GM23338 (cell line): ENCODE results near the gene EYS. TPM values are rescaled to one million over a fixed set of nuclear protein-coding genes. Genes with fewer than 3 reads are reported as not detected.

Source experiments
- ATAC-seq: fragments of 200-7000 bp; cut with Tn5 transposase; 3 replicates; pipeline ENCODE4 v1.9.1; 2020
- DNase-seq: peaks from one replicate; pipeline ENCODE4 v3.0.0-alpha.2; 2015; ENCODE audit warnings: low spot score
- H2AFZ ChIP-seq: fragments of 200-600 bp; sonication (generic); 2 replicates; pipeline ENCODE4 v1.8.0; 2016; ENCODE audit warnings: antibody characterized with exemption, mild to moderate bottlenecking, moderate library complexity
- H3F3A ChIP-seq: fragments of 200-600 bp; sonication (generic); replicated peaks from 2 replicates; pipeline ENCODE4 v1.8.0; 2017; ENCODE audit warnings: antibody characterized with exemption, mixed run types, low read depth
- H3K27ac ChIP-seq: fragments of 200-600 bp; sonication (generic); 2 replicates; pipeline ENCODE4 v1.6.1; 2016; ENCODE audit warnings: low read depth
- H3K27me3 ChIP-seq: fragments of 200-600 bp; sonication (generic); 2 replicates; pipeline ENCODE4 v1.8.0; 2016; ENCODE audit warnings: mild to moderate bottlenecking, mixed run types, moderate library complexity; ENCODE audit not compliant: insufficient read depth
- H3K36me3 ChIP-seq: fragments of 200-600 bp; sonication (generic); 2 replicates; pipeline ENCODE4 v1.8.0; 2016; ENCODE audit warnings: mild to moderate bottlenecking; ENCODE audit not compliant: insufficient read depth
- H3K4me1 ChIP-seq: fragments of 200-600 bp; sonication (generic); 2 replicates; pipeline ENCODE4 v1.8.0; 2016; ENCODE audit warnings: mild to moderate bottlenecking, moderate library complexity; ENCODE audit not compliant: insufficient read depth
- H3K4me2 ChIP-seq: fragments of 200-600 bp; sonication (generic); 2 replicates; pipeline ENCODE4 v1.7.1; 2017; ENCODE audit warnings: mixed run types
- H3K4me3 ChIP-seq: fragments of 200-600 bp; sonication (generic); 2 replicates; pipeline ENCODE4 v1.6.1; 2016; ENCODE audit warnings: mixed run types
- H3K79me2 ChIP-seq: fragments of 200-600 bp; sonication (generic); replicated peaks from 2 replicates; pipeline ENCODE4 v1.8.0; 2017; ENCODE audit warnings: mild to moderate bottlenecking; ENCODE audit not compliant: insufficient read depth
- H3K9me2 ChIP-seq: fragments of 200-600 bp; sonication (generic); 2 replicates; pipeline ENCODE4 v1.8.0; 2017; ENCODE audit not compliant: insufficient read depth
- H4K20me1 ChIP-seq: fragments of 200-600 bp; sonication (generic); replicated peaks from 2 replicates; pipeline ENCODE4 v1.8.0; 2017; ENCODE audit warnings: mild to moderate bottlenecking; ENCODE audit not compliant: insufficient read depth
- H3K27ac Mint-ChIP-seq: 2 replicates; pipeline ENCODE4 v1.8.0; 2020; ENCODE audit warnings: inconsistent platforms, mild to moderate bottlenecking, moderate library complexity, mixed read lengths
- H3K27me3 Mint-ChIP-seq: 3 replicates; pipeline ENCODE4 v1.8.0; 2022; ENCODE audit warnings: low read depth, mild to moderate bottlenecking, moderate library complexity, mixed read lengths, inconsistent platforms; ENCODE audit not compliant: insufficient read depth, poor library complexity
- H3K36me3 Mint-ChIP-seq: 3 replicates; pipeline ENCODE4 v1.8.0; 2021; ENCODE audit warnings: low read depth, mild to moderate bottlenecking, inconsistent platforms, moderate library complexity, mixed read lengths
- H3K4me1 Mint-ChIP-seq: 3 replicates; pipeline ENCODE4 v1.8.0; 2020; ENCODE audit warnings: mild to moderate bottlenecking, inconsistent platforms, mixed read lengths
- H3K4me3 Mint-ChIP-seq: 3 replicates; pipeline ENCODE4 v1.8.0; 2021; ENCODE audit warnings: moderate library complexity, mild to moderate bottlenecking, inconsistent platforms, mixed read lengths
- H3K9me3 Mint-ChIP-seq: 3 replicates; pipeline ENCODE4 v1.8.0; 2020; ENCODE audit warnings: moderate library complexity, mild to moderate bottlenecking, inconsistent platforms, mixed read lengths
- CREB1 ChIP-seq: fragments of 250-450 bp; sonication (Bioruptor Pico); IDR thresholded peaks from 2 replicates; pipeline ENCODE4 v1.5.0; 2020; ENCODE audit warnings: low read depth, mild to moderate bottlenecking, moderate library complexity
- CTCF ChIP-seq, 2 experiments: fragments of 200-600 bp in 1 of 2; sonication (generic) in 1 of 2; conservative IDR thresholded peaks; 2 replicates each; pipeline versions ENCODE4 v1.5.1 to v1.6.1; 2016 to 2017; ENCODE audit warnings: antibody characterized with exemption in 2 of 2, low read depth in 2 of 2, mild to moderate bottlenecking in 2 of 2, moderate library complexity in 1 of 2
- ETS1 ChIP-seq: IDR thresholded peaks from 2 replicates; pipeline ENCODE4 v1.6.1; 2016; ENCODE audit warnings: antibody characterized with exemption
- EZH2 ChIP-seq: fragments of 200-600 bp; sonication (generic); IDR thresholded peaks from one replicate; pipeline ENCODE4 v1.8.0; 2017; ENCODE audit warnings: antibody characterized with exemption, mild to moderate bottlenecking, low read depth; ENCODE audit not compliant: unreplicated experiment
- EZH2phosphoT487 ChIP-seq: fragments of 200-600 bp; sonication (generic); IDR thresholded peaks from one replicate; pipeline ENCODE4 v1.8.1; 2018; ENCODE audit warnings: antibody characterized with exemption; ENCODE audit not compliant: unreplicated experiment
- JUNB ChIP-seq: IDR thresholded peaks from one replicate; pipeline ENCODE4 v1.6.1; 2016; ENCODE audit warnings: antibody characterized with exemption; ENCODE audit not compliant: unreplicated experiment
- POLR2AphosphoS5 ChIP-seq: IDR thresholded peaks from 2 replicates; pipeline ENCODE4 v1.6.1; 2016; ENCODE audit warnings: antibody characterized with exemption, low read depth
- REST ChIP-seq: IDR thresholded peaks from one replicate; pipeline ENCODE4 v1.6.1; 2018; ENCODE audit warnings: antibody characterized with exemption; ENCODE audit not compliant: unreplicated experiment
- STAT1 ChIP-seq: IDR thresholded peaks from one replicate; pipeline ENCODE4 v1.6.1; 2016; ENCODE audit warnings: antibody characterized with exemption; ENCODE audit not compliant: unreplicated experiment
- ZNF114 ChIP-seq: fragments of 250-450 bp; sonication (Bioruptor Pico); IDR thresholded peaks from 2 replicates; pipeline ENCODE4 v1.5.0; 2020; ENCODE audit warnings: mild to moderate bottlenecking, moderate library complexity
- ZNF331 ChIP-seq: fragments of 250-450 bp; sonication (Bioruptor Pico); IDR thresholded peaks from 2 replicates; pipeline ENCODE4 v1.5.0; 2020; ENCODE audit warnings: low read depth, mild to moderate bottlenecking, moderate library complexity
- ZNF462 ChIP-seq: fragments of 250-450 bp; sonication (Bioruptor Pico); IDR thresholded peaks from 2 replicates; pipeline ENCODE4 v1.5.0; 2020; ENCODE audit warnings: mild to moderate bottlenecking, moderate library complexity
- polyA plus RNA-seq: library from polyadenylated mRNA; unstranded; fragments of >200 nt; fragmentation: Nextera tagmentation; extraction: Ambion mirVana; gene quantifications from 2 replicates; pipeline ENCODE4 v1.2.1, GENCODE V29; 2016
- total RNA-seq: library from RNA; depleted of rRNA; stranded (reverse); fragments of >200 nt; shearing (Covaris generic); gene quantifications from 2 replicates; pipeline ENCODE4 v1.2.3, GENCODE V29; 2014

The EYS gene
- total and polyA plus RNA-seq, 2 experiments from 2014 or later, result 0.38 to 0.52 TPM

GRCh38 chr6:63673692-63674091 is 2033.3 kb downstream of the EYS start (continued):
- no peak for TF ChIP-seq CREB1 (CRISPR knock-in tag)
- TF ChIP-seq POLR2AphosphoS5, result no peak
- TF ChIP-seq CTCF (conservative IDR thresholded peaks at IDR 0.05; ENCODE audit: low read depth in 2 of 2), result no peak
- no peak for TF ChIP-seq ZNF114 (CRISPR knock-in tag)
- TF ChIP-seq EZH2phosphoT487, result no peak
- no peak for TF ChIP-seq ETS1
- no peak for TF ChIP-seq EZH2
- no peak for TF ChIP-seq STAT1
- no peak for TF ChIP-seq JUNB

GRCh38 chr6:63672582-63673129 is 2034.4 kb downstream of the EYS start:
- Histone ChIP-seq H3K79me2 (peaks cover 100% of the 10 kb centered on the region), H3K36me3 (no peaks in the 10 kb centered on the region), H3K4me1 (peaks cover 46% of the 10 kb centered on the region), H3F3A (no peaks in the 10 kb centered on the region), H2AFZ (no peak overlapping the region), H3K4me3 (no peak overlapping the region), H4K20me1 (peaks cover 30% of the 10 kb centered on the region), H3K27ac (peak overlapping the region; percentile 41), H3K4me2 (no peak overlapping the region), H3K9me2 (no peaks in the 10 kb centered on the region), H3K27me3 (no peaks in the 10 kb centered on the region)
- Mint-ChIP-seq H3K36me3 (peaks cover 9% of the 10 kb centered on the region; the same call in 2 of the 3 replicates), H3K4me3 (no peak overlapping the region), H3K27me3 (no peaks in the 10 kb centered on the region), H3K27ac (no peak overlapping the region), H3K4me1 (peaks cover 7% of the 10 kb centered on the region), H3K9me3 (no peaks in the 10 kb centered on the region)
- ATAC-seq, result no peak
- DNase-seq, result no peak
- no peak for TF ChIP-seq STAT1
- no peak for TF ChIP-seq ZNF462 (CRISPR knock-in tag)
- TF ChIP-seq EZH2phosphoT487, result no peak
- no peak for TF ChIP-seq EZH2
- TF ChIP-seq REST, result no peak
- TF ChIP-seq JUNB, result no peak
- TF ChIP-seq ZNF331 (CRISPR knock-in tag), result no peak
